ENCODE results near the gene RAB22A. TPM values are rescaled to one million over a fixed set of nuclear protein-coding genes. Genes with fewer than 3 reads are reported as not detected.
A peak's percentile ranks its signal among the peaks of the same experiment; 100 is the strongest.

The RAB22A gene
- 10 to 100 TPM; 15.5 to 18.0 TPM for total RNA-seq

GRCh38 chr20:58309591-58310290 is at the start of gene RAB22A:
TSS of gene RAB22A (plus strand) at chr20:58309715. CDS start at chr20:58309977, 262 bp downstream.
- Mint-ChIP-seq H3K27me3 (no peaks in the 10 kb centered on the region), H3K36me3 (ENCODE audit: low read depth) (peaks cover 41% of the 10 kb centered on the region), H3K4me3 (peak within 1 kb of the TSS; percentile 95), H3K9me3 (no peaks in the 10 kb centered on the region), H3K4me1 (peaks cover 65% of the 10 kb centered on the region), H3K27ac (peak within 1 kb of the TSS; percentile 95)
- DNase-seq = peak; percentile 82
- ChIA-PET CTCF (no interaction called here), POLR2A (no interaction called here)

- Mint-ChIP-seq H3K27me3 (no peaks in the 10 kb centered on the region), H3K9me3 (no peaks in the 10 kb centered on the region), H3K36me3 (ENCODE audit: low read depth) (peaks cover 26% of the 10 kb centered on the region), H3K4me1 (peaks cover 10% of the 10 kb centered on the region), H3K27ac (no peak overlapping the region), H3K4me3 (no peak overlapping the region)
- ChIA-PET CTCF (no interaction called here), POLR2A (no interaction called here)
- DNase-seq = no peak
Measured at GRCh38 chr20:58260006-58260405, 49.5 kb upstream of the RAB22A start.

GRCh38 chr20:58261660-58262059 is 47.9 kb upstream of the RAB22A start:
- ChIA-PET CTCF (no interaction called here), POLR2A (no interaction called here)
- Mint-ChIP-seq H3K4me1 (peaks cover 4% of the 10 kb centered on the region), H3K9me3 (no peaks in the 10 kb centered on the region), H3K27me3 (no peaks in the 10 kb centered on the region), H3K36me3 (ENCODE audit: low read depth) (peaks cover 24% of the 10 kb centered on the region), H3K27ac (no peak overlapping the region), H3K4me3 (no peak overlapping the region)
- DNase-seq = no peak

GRCh38 chr20:58264271-58264670 is 45.2 kb upstream of the RAB22A start:
- ChIA-PET POLR2A (no interaction called here), CTCF (no interaction called here)
- H3K27me3 Mint-ChIP-seq = no peaks in the 10 kb centered on the region

GRCh38 chr20:58267389-58268215 is 41.9 kb upstream of the RAB22A start:
- peaks cover 30% of the 10 kb centered on the region for H3K4me1 Mint-ChIP-seq
- ChIA-PET CTCF (interaction anchor here (0.6 to 1.6 kb wide), 5 partner anchors 9 to 759 kb away, joined by 3 to 10 read pairs (median 3); no protein-coding TSS in a partner anchor), POLR2A (no interaction called here)
- no peak overlapping the region for H3K4me3 Mint-ChIP-seq
- H3K27me3 Mint-ChIP-seq = no peaks in the 10 kb centered on the region
- no peak for DNase-seq
- no peaks in the 10 kb centered on the region for H3K9me3 Mint-ChIP-seq
- H3K27ac Mint-ChIP-seq = peak overlapping the region; percentile 74
- peaks cover 40% of the 10 kb centered on the region for H3K36me3 Mint-ChIP-seq (ENCODE audit: low read depth)

More at GRCh38 chr20:58264271-58264670, 45.2 kb upstream of the RAB22A start:
- no peak for DNase-seq
- Mint-ChIP-seq H3K9me3 (no peaks in the 10 kb centered on the region), H3K27ac (no peak overlapping the region), H3K36me3 (ENCODE audit: low read depth) (peaks cover 37% of the 10 kb centered on the region), H3K4me3 (no peak overlapping the region), H3K4me1 (peaks cover 17% of the 10 kb centered on the region)

- CTCF ChIA-PET = interaction anchor here (0.6 kb wide), 1 partner anchor 379 kb away, joined by 3 read pairs; no protein-coding TSS in a partner anchor
- no peak for DNase-seq
- POLR2A ChIA-PET = no interaction called here
- peak overlapping the region; percentile 73 for H3K27ac Mint-ChIP-seq
- H3K4me3 Mint-ChIP-seq = no peak overlapping the region
- peaks cover 38% of the 10 kb centered on the region for H3K36me3 Mint-ChIP-seq (ENCODE audit: low read depth)
- no peaks in the 10 kb centered on the region for H3K27me3 Mint-ChIP-seq
- peaks cover 30% of the 10 kb centered on the region for H3K4me1 Mint-ChIP-seq
- H3K9me3 Mint-ChIP-seq = no peaks in the 10 kb centered on the region
Measured at GRCh38 chr20:58268421-58268821, 41.1 kb upstream of the RAB22A start.

- ChIA-PET POLR2A (no interaction called here), CTCF (no interaction called here)
- H3K4me3 Mint-ChIP-seq = no peak overlapping the region
Measured at GRCh38 chr20:58268936-58269619, 40.4 kb upstream of the RAB22A start.

GRCh38 chr20:58271606-58272351 is 37.7 kb upstream of the RAB22A start:
- H3K4me1 Mint-ChIP-seq = peaks cover 30% of the 10 kb centered on the region
- no peak overlapping the region for H3K4me3 Mint-ChIP-seq
- DNase-seq = no peak
- H3K9me3 Mint-ChIP-seq = no peaks in the 10 kb centered on the region
- H3K27ac Mint-ChIP-seq = no peak overlapping the region
- ChIA-PET POLR2A (no interaction called here), CTCF (interaction anchor here (1.1 kb wide), 1 partner anchor 21 kb away, joined by 3 read pairs; no protein-coding TSS in a partner anchor)
- peaks cover 50% of the 10 kb centered on the region for H3K36me3 Mint-ChIP-seq (ENCODE audit: low read depth)
- H3K27me3 Mint-ChIP-seq = no peaks in the 10 kb centered on the region

More at GRCh38 chr20:58268936-58269619, 40.4 kb upstream of the RAB22A start:
- Mint-ChIP-seq H3K27me3 (no peaks in the 10 kb centered on the region), H3K27ac (peak overlapping the region; percentile 73), H3K9me3 (no peaks in the 10 kb centered on the region), H3K36me3 (ENCODE audit: low read depth) (peaks cover 42% of the 10 kb centered on the region), H3K4me1 (peaks cover 30% of the 10 kb centered on the region)
- DNase-seq = no peak

- H3K27me3 Mint-ChIP-seq = no peaks in the 10 kb centered on the region
Measured at GRCh38 chr20:58274384-58274783, 35.1 kb upstream of the RAB22A start.

GRCh38 chr20:58277107-58277506 is 32.4 kb upstream of the RAB22A start:
- POLR2A ChIA-PET = no interaction called here
- DNase-seq = no peak
- Mint-ChIP-seq H3K36me3 (ENCODE audit: low read depth) (peaks cover 25% of the 10 kb centered on the region), H3K27ac (no peak overlapping the region), H3K27me3 (no peaks in the 10 kb centered on the region), H3K4me3 (no peak overlapping the region), H3K9me3 (no peaks in the 10 kb centered on the region), H3K4me1 (peaks cover 3% of the 10 kb centered on the region)
- CTCF ChIA-PET = no interaction called here

More at GRCh38 chr20:58274384-58274783, 35.1 kb upstream of the RAB22A start:
- CTCF ChIA-PET = no interaction called here
- no peak overlapping the region for H3K4me3 Mint-ChIP-seq
- POLR2A ChIA-PET = no interaction called here
- DNase-seq = no peak
- H3K36me3 Mint-ChIP-seq (ENCODE audit: low read depth) = peaks cover 37% of the 10 kb centered on the region
- no peak overlapping the region for H3K27ac Mint-ChIP-seq
- no peaks in the 10 kb centered on the region for H3K9me3 Mint-ChIP-seq
- H3K4me1 Mint-ChIP-seq = peaks cover 13% of the 10 kb centered on the region

- H3K4me3 Mint-ChIP-seq = no peak overlapping the region
- no peak for DNase-seq
- no peaks in the 10 kb centered on the region for H3K9me3 Mint-ChIP-seq
- no peak overlapping the region for H3K27ac Mint-ChIP-seq
- peaks cover 23% of the 10 kb centered on the region for H3K36me3 Mint-ChIP-seq (ENCODE audit: low read depth)
- no peaks in the 10 kb centered on the region for H3K27me3 Mint-ChIP-seq
- POLR2A ChIA-PET = no interaction called here
- CTCF ChIA-PET = interaction anchor here (0.6 to 1.5 kb wide), 3 partner anchors 15 to 25 kb away, joined by 3 read pairs; no protein-coding TSS in a partner anchor
- H3K4me1 Mint-ChIP-seq = peaks cover 1% of the 10 kb centered on the region
Measured at GRCh38 chr20:58277578-58278472, 31.7 kb upstream of the RAB22A start.

GRCh38 chr20:58286729-58287128 is 22.8 kb upstream of the RAB22A start:
- Mint-ChIP-seq H3K27me3 (no peaks in the 10 kb centered on the region), H3K4me1 (peaks cover 13% of the 10 kb centered on the region), H3K4me3 (no peak overlapping the region), H3K9me3 (no peaks in the 10 kb centered on the region), H3K36me3 (ENCODE audit: low read depth) (peaks cover 29% of the 10 kb centered on the region), H3K27ac (peak overlapping the region; percentile 11)
- ChIA-PET CTCF (no interaction called here), POLR2A (no interaction called here)
- no peak for DNase-seq
